Endothelial cell of umbilical vein (primary cell): ENCODE measurements around the gene RBM33. TPM values are rescaled to one million over a fixed set of nuclear protein-coding genes. Genes with fewer than 3 reads are reported as not detected.
"Not testable (repeated sequence)": the region's sequence is repeated elsewhere in the genome, so short reads cannot be mapped to it uniquely, and the experiment has no call there.

Experiments used
- BruUV-seq: library from RNA; stranded (reverse); fragments of 400-500 nt; replicated peaks from 2 replicates; lab custom pipeline; 2021; lab: Mats Ljungman, UMichigan
- CTCF ChIA-PET: fragments of 300-600, 350-600 bp; sonication (Branson Sonifier 250); formaldehyde crosslinking; loops from one replicate; lab custom pipeline; 2021; ENCODE audit warnings: antibody characterized with exemption, inconsistent platforms; lab: Charles Lee
- POLR2A ChIA-PET: fragments of 300-600, 350-600 bp; sonication (Branson Sonifier 250); formaldehyde crosslinking; loops from one replicate; lab custom pipeline; 2021; ENCODE audit warnings: antibody characterized with exemption, inconsistent platforms; lab: Charles Lee
- DNase-seq: peaks from one replicate; pipeline ENCODE4 v3.0.0-alpha.2; 2011; ENCODE audit warnings: low read depth, low spot score
- FAIRE-seq: peaks from 2 replicates; lab custom pipeline; 2011; peaks lifted over from hg19 to GRCh38; lab: Jason Lieb, UNC
- H2AFZ ChIP-seq: 2 replicates; pipeline ENCODE4 v1.6.0; 2012; ENCODE audit warnings: low read depth, low read length, control low read depth, inconsistent platforms
- H3K27ac ChIP-seq: 2 replicates; pipeline ENCODE4 v1.5.1; 2011; ENCODE audit warnings: low read depth, mild to moderate bottlenecking, control low read depth, low read length, moderate library complexity; ENCODE audit not compliant: insufficient read depth
- H3K27me3 ChIP-seq, 2 experiments: 2 replicates each; pipeline versions ENCODE4 v1.6.0 to v1.6.1; 2011; ENCODE audit warnings: low read length in 2 of 2, mixed read lengths in 1 of 2; ENCODE audit not compliant: control insufficient read depth in 2 of 2, insufficient read depth in 2 of 2
- H3K36me3 ChIP-seq, 2 experiments: 2 replicates in 1 of 2; 3 replicates in 1 of 2; pipeline ENCODE4 v1.5.1; 2011; ENCODE audit warnings: low read length in 2 of 2, mild to moderate bottlenecking in 1 of 2, moderate library complexity in 1 of 2; ENCODE audit not compliant: control insufficient read depth in 2 of 2, insufficient read depth in 2 of 2; ENCODE audit errors: extremely low read depth in 1 of 2
- H3K4me1 ChIP-seq: 3 replicates; pipeline ENCODE4 v1.5.1; 2011; ENCODE audit warnings: mild to moderate bottlenecking, low read length; ENCODE audit not compliant: control insufficient read depth, insufficient read depth; ENCODE audit errors: extremely low read depth
- H3K4me2 ChIP-seq: 2 replicates; pipeline ENCODE4 v1.6.1; 2011; ENCODE audit warnings: low read length, control low read depth, mixed read lengths; ENCODE audit not compliant: insufficient read depth
- H3K4me3 ChIP-seq, 3 experiments: fragments of 200-600 bp in 1 of 3; sonication (generic), shearing (Covaris generic) in 1 of 3; replicated peaks in 1 of 3; 2 replicates each; pipeline ENCODE4 v1.5.1; 2011 to 2016; ENCODE audit warnings: control low read depth in 3 of 3, low read length in 3 of 3, mild to moderate bottlenecking in 2 of 3, inconsistent platforms in 1 of 3, low read depth in 1 of 3, moderate library complexity in 1 of 3; ENCODE audit not compliant: insufficient read depth in 1 of 3
- H3K79me2 ChIP-seq: 2 replicates; pipeline ENCODE4 v1.6.0; 2012; ENCODE audit warnings: low read length, inconsistent platforms; ENCODE audit not compliant: control insufficient read depth, insufficient read depth
- H3K9ac ChIP-seq: replicated peaks from 2 replicates; pipeline ENCODE3; 2011; ENCODE audit warnings: low read length, control low read depth; ENCODE audit not compliant: insufficient read depth; ENCODE audit errors: extremely low read depth
- H3K9me1 ChIP-seq: replicated peaks from 3 replicates; pipeline ENCODE4 v1.6.0; 2011; ENCODE audit warnings: mild to moderate bottlenecking, low read length; ENCODE audit not compliant: control insufficient read depth, insufficient read depth; ENCODE audit errors: extremely low read depth
- H3K9me3 ChIP-seq: replicated peaks from 2 replicates; pipeline ENCODE4 v1.5.1; 2012; ENCODE audit warnings: low read length, inconsistent platforms; ENCODE audit not compliant: control insufficient read depth, insufficient read depth
- H4K20me1 ChIP-seq: replicated peaks from 2 replicates; pipeline ENCODE3; 2011; ENCODE audit warnings: mild to moderate bottlenecking, low read length; ENCODE audit not compliant: control insufficient read depth, insufficient read depth; ENCODE audit errors: extremely low read depth
- FOS ChIP-seq: IDR thresholded peaks from 2 replicates; pipeline ENCODE4 v1.6.1; 2011; ENCODE audit warnings: mild to moderate bottlenecking, low read length, moderate library complexity, borderline replicate concordance; ENCODE audit not compliant: insufficient read depth
- POLR2A ChIP-seq: IDR thresholded peaks from 2 replicates; pipeline ENCODE4 v1.6.1; 2012; ENCODE audit warnings: low read depth, mild to moderate bottlenecking, control low read depth, low read length
- dilution Hi-C: fragments of 300-500 bp; cut with MboI; formaldehyde crosslinking; loops from one replicate; pipeline ENCODE4 v1.15.0; 2019; ENCODE audit warnings: low sequenced_read_pairs; ENCODE audit not compliant: extremely low pct_ligation_motif_present
- intact Hi-C: fragments of 100-400 bp; cut with micrococcal nuclease; formaldehyde crosslinking; loops from one replicate; pipeline ENCODE4 v1.10.0; 2022
- polyA plus RNA-seq, 4 experiments: library from polyadenylated mRNA; depleted of rRNA in 3 of 4; stranded (reverse) in 3 of 4; unstranded in 1 of 4; fragments of >200 nt; gene quantifications; 2 replicates each; pipeline versions ENCODE4 v1.2.1 to v1.2.3, GENCODE V29; 2011 to 2012; ENCODE audit warnings: missing spikeins in 1 of 4
- total RNA-seq: library from RNA; stranded (reverse); gene quantifications from 2 replicates; pipeline ENCODE4 v1.2.3, GENCODE V29; 2021

The RBM33 gene
- total and polyA plus RNA-seq, 2 donors (not counting 3 experiments of a cell fraction or from before 2014, with no cell fraction given), result 16.2 to 68.2 TPM

DNA sequence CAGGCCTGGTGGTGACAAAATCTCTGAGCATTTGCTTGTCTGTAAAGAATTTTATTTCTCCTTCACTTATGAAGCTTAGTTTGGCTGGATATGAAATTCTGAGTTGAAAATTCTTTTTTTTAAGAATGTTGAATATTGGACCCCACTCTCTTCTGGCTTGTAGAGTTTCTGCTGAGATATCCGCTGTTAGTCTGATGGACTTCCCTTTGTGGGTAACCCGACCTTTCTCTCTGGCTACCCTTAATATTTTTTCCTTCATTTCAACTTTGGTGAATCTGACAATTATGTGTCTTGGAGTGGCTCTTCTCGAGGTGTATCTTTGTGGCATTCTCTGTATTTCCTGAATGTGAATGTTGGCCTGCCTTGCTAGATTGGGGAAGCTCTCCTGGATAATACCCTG lies 46.2 kb downstream of the RBM33 start:
- H3K4me3 ChIP-seq, H3K36me3 ChIP-seq, POLR2A ChIA-PET, BruUV-seq, dilution Hi-C loops, H3K9ac ChIP-seq, H3K27me3 ChIP-seq, intact Hi-C loops, DNase-seq, H4K20me1 ChIP-seq, H3K9me1 ChIP-seq, H3K9me3 ChIP-seq, FAIRE-seq, H3K4me2 ChIP-seq, H3K27ac ChIP-seq, H2AFZ ChIP-seq: not testable (repeated sequence)
- H3K4me1 ChIP-seq, result peaks cover 10% of the 10 kb centered on the region
- H3K79me2 ChIP-seq, result peaks cover 63% of the 10 kb centered on the region
- CTCF ChIA-PET, result interaction anchor here (2.9 to 3.0 kb wide), 2 partner anchors 11 to 92 kb away, joined by 14 to 16 read pairs; no protein-coding TSS in a partner anchor

DNA sequence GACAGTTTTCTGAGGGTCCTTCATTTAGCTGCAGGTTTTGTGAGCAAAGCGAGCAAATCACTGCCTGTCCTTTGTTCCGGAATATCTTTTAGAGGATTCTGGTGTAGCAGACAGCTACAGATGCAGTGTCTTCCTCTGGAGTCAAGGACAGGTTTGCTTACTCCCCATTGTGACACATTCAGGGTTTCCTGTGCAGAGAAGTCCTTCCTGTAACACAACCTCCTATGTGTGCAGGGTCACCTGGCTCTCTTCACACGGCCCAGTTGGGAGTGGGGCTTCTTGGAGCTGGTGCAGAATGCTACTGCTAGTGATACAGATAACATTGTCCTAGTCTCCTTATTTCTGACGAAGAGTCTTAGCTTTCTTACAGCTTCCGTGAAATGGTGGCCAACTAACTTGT lies 47.9 kb downstream of the RBM33 start:
- no peak overlapping the region for H3K27ac ChIP-seq
- DNase-seq (peak; percentile 39), FAIRE-seq (no peak)
- no peaks in the 10 kb centered on the region for H3K9me1 ChIP-seq
- TF ChIP-seq POLR2A, result no peak
- no peak for TF ChIP-seq FOS
- H3K36me3 ChIP-seq, result no peaks in the 10 kb centered on the region
- no peaks in the 10 kb centered on the region for H3K27me3 ChIP-seq
- peaks cover 11% of the 10 kb centered on the region for H4K20me1 ChIP-seq
- ChIA-PET CTCF (interaction anchor here (1.1 to 3.0 kb wide), 3 partner anchors 9 to 93 kb away, joined by 3 to 16 read pairs (median 14); no protein-coding TSS in a partner anchor), POLR2A (no interaction called here)
- peak overlapping the region; percentile 25 for H3K4me2 ChIP-seq
- no peaks in the 10 kb centered on the region for H3K9me3 ChIP-seq
- dilution Hi-C loops (no loop called here), intact Hi-C loops (loop anchor here (2.0 kb wide), 1 partner anchor 16 kb away; no protein-coding TSS in a partner anchor)
- H2AFZ ChIP-seq, result no peak overlapping the region
- H3K79me2 ChIP-seq, result peaks cover 72% of the 10 kb centered on the region
- no TSS peak for BruUV-seq
- peaks cover 10% of the 10 kb centered on the region for H3K4me1 ChIP-seq
- no peak overlapping the region for H3K9ac ChIP-seq
- H3K4me3 ChIP-seq, result no peak overlapping the region
